Adrenal gland (tissue), 12 donors: ENCODE data around the gene RAD9A. TPM values are rescaled to one million over a fixed set of nuclear protein-coding genes. Genes with fewer than 3 reads are reported as not detected.

Experiments
- DNase-seq, 7 donors: peaks; one replicate each; pipeline ENCODE4 v3.0.0-alpha.2; 2019 to 2020
- H3K27ac ChIP-seq, 5 donors: fragments of 200-600 bp; sonication (generic) in 4 of 5; 1 replicate in 3 of 5; 2 replicates in 2 of 5; pipeline versions ENCODE4 v1.5.1 to v1.8.0; 2016 to 2020; ENCODE audit warnings: mild to moderate bottlenecking in 1 of 5
- H3K27me3 ChIP-seq: fragments of 200-600 bp; 2 replicates; pipeline ENCODE4 v1.8.0; 2021
- H3K36me3 ChIP-seq, 2 donors: fragments of 200-600 bp; replicated peaks in 1 of 2; 1 replicate in 1 of 2; 2 replicates in 1 of 2; pipeline versions ENCODE4 v1.5.1 to v1.8.0; 2018 to 2022
- H3K4me1 ChIP-seq, 2 donors: fragments of 200-600 bp; replicated peaks in 1 of 2; 1 replicate in 1 of 2; 2 replicates in 1 of 2; pipeline versions ENCODE4 v1.5.1 to v1.8.0; 2018 to 2021
- H3K4me3 ChIP-seq, 4 donors: fragments of 200-600 bp; sonication (generic) in 3 of 4; one replicate each; pipeline ENCODE4 v1.5.1; 2016 to 2018
- H3K9me3 ChIP-seq, 3 donors: fragments of 200-600 bp; sonication (generic) in 1 of 3; replicated peaks in 1 of 3; 1 replicate in 2 of 3; 2 replicates in 1 of 3; pipeline versions ENCODE4 v1.5.1 to v1.8.0; 2016 to 2021
- POLR2A ChIP-seq, 2 donors: fragments of 450-650 bp; IDR thresholded peaks; one replicate each; pipeline ENCODE4 v1.6.1; 2017; ENCODE audit warnings: antibody characterized with exemption in 2 of 2, mild to moderate bottlenecking in 2 of 2, moderate library complexity in 1 of 2
- WGBS, 4 donors: extraction: QIAGEN DNeasy Blood & Tissue Kit in 2 of 4; methylation state at CpG; one replicate each; pipeline versions ENCODE4 v1.1.5 to v1.1.7; 2013 to 2017; 5-methylcytosine and 5-hydroxymethylcytosine counted together
- intact Hi-C, 2 donors: fragments of 100-400 bp; cut with DNase I; formaldehyde crosslinking; loops; one replicate each; pipeline versions ENCODE4 v1.14.1 to v1.15.0; 2022 to 2023
- polyA plus RNA-seq, 3 donors: library from polyadenylated mRNA; stranded (reverse); fragments of 200-250 nt in 2 of 3; fragments of 350-450 nt in 1 of 3; fragmentation: Illumina TruSeq in 1 of 3; extraction: RNeasy Lipid Tissue Mini Kit (QIAGEN cat#74804) in 1 of 3; gene quantifications; one replicate each; pipeline ENCODE4 v1.2.3, GENCODE V29; 2013 to 2014
- total RNA-seq, 9 donors: library from RNA; depleted of rRNA in 4 of 9; stranded (reverse); fragments of >200 nt in 4 of 9; fragments of 120-200 nt in 1 of 9; fragmentation: NEBNext Ultra II Directional in 1 of 9; extraction: Animal tissue kit (Norgen Biotek cat#: 25700) in 1 of 9; gene quantifications; one replicate each; pipeline versions ENCODE4 v1.1.0 to v1.2.4, GENCODE V29; 2013 to 2023
- TF ChIP-seq, protein P1 (sequence below), 6 experiments: fragments of 450-650 bp in 4 of 6; fragments of 200-600 bp in 2 of 6; sonication (generic) in 1 of 6; IDR thresholded peaks; 1 replicate in 5 of 6; 2 replicates in 1 of 6; pipeline versions ENCODE4 v1.5.1 to v1.8.0; 2016 to 2021; ENCODE audit warnings: antibody characterized with exemption in 6 of 6, mild to moderate bottlenecking in 2 of 6, moderate library complexity in 1 of 6
- donor health status: healthy with polysubstance abuse.
- donor health status: Bipolar disorder and iron deficiency.
- donor health status: DM: yes; HTN: yes; CAD: no.
- donor health status: DM: no; HTN: no; CAD: no.
- donor health status: DM: no; HTN: no; CAD: no.
- donor health status: DM: yes; HTN: yes; CAD: no.

The RAD9A gene
- total and polyA plus RNA-seq, 12 donors: 5.4 to 57.7 (median 15.0) TPM

DNA sequence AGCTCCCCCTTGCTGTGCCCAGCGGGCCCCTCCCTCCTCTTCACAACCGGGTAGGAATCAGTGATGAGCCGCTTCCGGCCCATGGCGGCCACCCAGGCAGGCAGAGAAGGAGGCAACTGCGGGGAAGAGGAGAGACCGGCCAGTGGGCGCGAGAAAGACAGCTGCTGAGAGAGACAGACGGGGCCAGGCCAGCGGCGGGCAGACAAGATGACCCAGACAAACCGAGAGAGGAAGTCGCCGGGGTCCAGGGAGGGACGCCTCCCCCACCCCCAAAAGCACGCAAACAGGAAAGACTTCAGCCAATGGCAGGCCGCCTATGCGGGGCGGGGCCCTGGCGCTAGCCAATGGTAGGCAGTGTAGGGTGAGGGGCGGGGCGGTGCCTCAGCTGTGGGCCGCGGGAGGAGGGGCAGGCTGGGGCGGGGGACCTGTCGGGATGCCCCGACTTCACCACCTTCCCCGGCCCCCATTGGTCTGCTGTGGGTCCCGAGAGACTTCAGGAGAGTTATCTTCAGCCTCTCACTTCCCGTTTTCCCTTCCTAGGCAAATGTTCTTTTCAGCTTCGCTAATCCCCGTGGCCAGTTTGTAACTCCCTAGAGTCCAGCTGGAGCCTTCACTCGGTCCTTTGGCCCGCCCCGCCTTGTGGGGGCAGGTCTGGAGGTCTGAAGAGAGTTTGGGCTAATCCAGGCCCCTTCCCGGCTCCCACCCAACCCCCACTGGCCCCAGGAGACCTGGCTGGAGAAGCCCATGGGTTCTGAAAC is 38.3 kb upstream of the RAD9A start, which contains the start of gene POLD4:
Gene POLD4 (minus strand): TSS at position 230 of the 758 bp plus-strand sequence. CDS start 147 bp downstream, at position 83.
- WGBS, 4 donors: 0% methylated on average over 14 to 37 of the region's 37 CpGs
- Histone ChIP-seq H3K4me3 (peak within 1 kb of the TSS; percentile 13 to 82 (median 56)), H3K27ac (peak within 1 kb of the TSS; percentile 91 to 99 (median 98)), H3K4me1 (peaks cover 37 to 64% of the 10 kb centered on the region in 2 donors), H3K9me3 (no peaks in the 10 kb centered on the region), H3K27me3 (no peaks in the 10 kb centered on the region), H3K36me3 (no peaks in the 10 kb centered on the region)
- TF ChIP-seq, protein P1, sequence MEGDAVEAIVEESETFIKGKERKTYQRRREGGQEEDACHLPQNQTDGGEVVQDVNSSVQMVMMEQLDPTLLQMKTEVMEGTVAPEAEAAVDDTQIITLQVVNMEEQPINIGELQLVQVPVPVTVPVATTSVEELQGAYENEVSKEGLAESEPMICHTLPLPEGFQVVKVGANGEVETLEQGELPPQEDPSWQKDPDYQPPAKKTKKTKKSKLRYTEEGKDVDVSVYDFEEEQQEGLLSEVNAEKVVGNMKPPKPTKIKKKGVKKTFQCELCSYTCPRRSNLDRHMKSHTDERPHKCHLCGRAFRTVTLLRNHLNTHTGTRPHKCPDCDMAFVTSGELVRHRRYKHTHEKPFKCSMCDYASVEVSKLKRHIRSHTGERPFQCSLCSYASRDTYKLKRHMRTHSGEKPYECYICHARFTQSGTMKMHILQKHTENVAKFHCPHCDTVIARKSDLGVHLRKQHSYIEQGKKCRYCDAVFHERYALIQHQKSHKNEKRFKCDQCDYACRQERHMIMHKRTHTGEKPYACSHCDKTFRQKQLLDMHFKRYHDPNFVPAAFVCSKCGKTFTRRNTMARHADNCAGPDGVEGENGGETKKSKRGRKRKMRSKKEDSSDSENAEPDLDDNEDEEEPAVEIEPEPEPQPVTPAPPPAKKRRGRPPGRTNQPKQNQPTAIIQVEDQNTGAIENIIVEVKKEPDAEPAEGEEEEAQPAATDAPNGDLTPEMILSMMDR (IDR thresholded peaks at IDR 0.05): no peak
- TF ChIP-seq POLR2A (IDR thresholded peaks at IDR 0.05): peak; percentile 87 to 88
- DNase-seq: peak; percentile 98 to 100 (median 99)
- intact Hi-C loops: loop anchor here in 1 of 2 donors (2.0 kb wide), 1 partner anchor 29 kb away; no protein-coding TSS in a partner anchor

DNA sequence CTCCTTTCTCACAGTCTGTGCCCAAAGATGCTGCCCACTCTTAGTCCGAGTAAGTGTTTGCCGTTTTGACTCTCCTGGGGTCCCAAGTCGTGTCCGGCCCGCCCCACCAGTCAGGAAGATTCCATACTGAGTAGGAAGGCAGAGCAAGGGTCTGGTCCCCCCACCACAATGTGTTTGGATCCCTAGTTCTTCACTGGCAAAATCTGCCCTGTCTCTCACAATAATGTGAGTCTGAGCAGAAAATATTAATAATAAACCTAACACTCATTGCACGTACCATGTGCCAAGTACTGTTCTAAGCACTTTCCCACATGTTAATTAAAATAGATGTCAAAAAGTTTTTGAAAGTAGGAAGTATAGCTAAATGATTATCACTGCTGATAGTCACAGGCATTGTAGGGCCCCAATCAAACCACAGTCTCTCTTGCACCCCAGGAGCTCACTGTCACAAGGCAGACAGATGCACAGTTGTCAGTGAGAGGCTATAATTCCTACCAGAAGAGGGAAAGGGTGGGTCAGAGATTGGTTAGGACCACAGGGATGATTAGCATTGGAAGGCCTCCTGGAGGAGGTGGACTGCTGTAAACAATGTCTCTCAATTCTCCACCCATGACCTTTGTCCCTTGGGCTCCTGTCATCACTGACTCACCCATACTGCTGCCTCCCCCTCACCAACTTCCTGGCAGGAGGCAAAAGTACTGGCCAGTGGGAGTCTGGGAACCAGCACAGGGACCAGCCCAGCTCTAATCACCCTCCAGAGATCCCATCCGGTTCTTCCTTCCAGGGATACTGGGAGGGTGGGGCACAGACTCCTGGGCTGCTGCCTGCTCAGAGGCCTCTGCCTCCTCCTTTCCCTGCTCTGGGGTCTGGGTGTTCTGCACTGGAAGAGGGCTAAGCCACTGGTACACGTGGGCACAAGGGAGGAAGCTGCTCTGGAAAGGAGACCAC is 37.4 kb upstream of the RAD9A start:
- Histone ChIP-seq H3K4me3 (peak overlapping the region in 2 of 4 donors; percentile 54 to 57), H3K4me1 (peaks cover 37 to 64% of the 10 kb centered on the region in 2 donors), H3K27me3 (no peaks in the 10 kb centered on the region), H3K27ac (peak overlapping the region; percentile 91 to 99 (median 98)), H3K9me3 (no peaks in the 10 kb centered on the region), H3K36me3 (no peaks in the 10 kb centered on the region)
- TF ChIP-seq, protein P1 (IDR thresholded peaks at IDR 0.05): no peak
- peak in 1 of 2 donors; percentile 46 for TF ChIP-seq POLR2A (IDR thresholded peaks at IDR 0.05)
- WGBS, 4 donors: 12 to 23% (median 18%) methylated on average over 6 to 8 of the region's 8 CpGs
- intact Hi-C loops: no loop called here
- DNase-seq: peak; percentile 67 to 95 (median 87)

DNA sequence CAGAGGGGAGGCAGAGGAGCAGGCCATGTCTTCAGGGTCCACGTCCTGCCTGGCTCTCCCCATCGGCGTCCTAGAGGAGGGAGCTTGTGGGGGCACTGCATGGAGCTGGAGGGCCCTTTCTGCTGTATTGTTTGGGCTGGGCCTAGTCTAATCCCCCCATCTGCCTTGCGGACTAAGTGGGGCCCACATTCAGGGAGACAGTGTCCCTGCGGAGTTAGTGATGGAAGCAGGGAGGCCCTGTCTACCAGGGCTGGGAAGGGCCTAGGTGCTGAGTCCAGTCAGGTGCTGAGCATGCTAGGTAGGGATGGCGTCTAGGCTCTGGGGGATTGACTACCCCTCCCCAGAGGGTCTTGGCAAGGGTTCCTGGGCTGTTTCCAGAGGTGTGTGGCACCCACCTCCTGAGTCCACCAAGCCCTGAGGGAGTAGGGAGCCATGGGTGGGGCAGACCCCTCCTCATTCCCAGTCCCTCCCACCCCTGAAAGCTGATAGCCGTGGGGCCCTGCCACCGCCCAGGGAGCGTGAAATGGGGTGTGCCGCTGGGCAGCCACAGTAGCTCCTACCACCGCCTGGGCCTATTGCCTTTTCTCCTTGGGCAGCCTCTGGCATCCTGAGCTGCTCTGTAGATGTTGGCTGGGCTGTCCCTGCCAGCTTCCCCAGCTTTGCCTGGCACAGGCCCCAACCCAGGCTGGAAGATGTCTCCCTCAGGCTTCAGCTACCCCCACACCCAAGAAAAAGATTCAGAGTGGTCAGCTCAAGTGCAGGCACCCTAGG is 36.6 kb upstream of the RAD9A start:
- no peaks in the 10 kb centered on the region for H3K36me3 ChIP-seq
- peak overlapping the region; percentile 46 to 99 (median 98) for H3K27ac ChIP-seq
- peaks cover 37 to 64% of the 10 kb centered on the region in 2 donors for H3K4me1 ChIP-seq
- no peaks in the 10 kb centered on the region for H3K9me3 ChIP-seq
- 71 to 87% (median 81%) methylated on average over 4 to 11 of the region's 11 CpGs for WGBS, 4 donors
- no peak overlapping the region for H3K4me3 ChIP-seq
- no peak for TF ChIP-seq POLR2A (IDR thresholded peaks at IDR 0.05)
- TF ChIP-seq, protein P1 (IDR thresholded peaks at IDR 0.05): no peak
- intact Hi-C loops: no loop called here
- DNase-seq: peak in 1 of 7 donors; percentile 38
- no peaks in the 10 kb centered on the region for H3K27me3 ChIP-seq
